Astrocyte of the cerebellum (primary cell): ENCODE measurements around the gene NPC2.

Experiments
- DNase-seq: peaks from one replicate; pipeline ENCODE4 v3.0.0-alpha.2; 2011; ENCODE audit warnings: low read depth
- H3K4me3 ChIP-seq: 2 replicates; pipeline ENCODE4 v1.5.1; 2011; ENCODE audit warnings: mild to moderate bottlenecking, low read depth, low read length, moderate library complexity
- CTCF ChIP-seq: IDR thresholded peaks from 2 replicates; pipeline ENCODE4 v1.5.1; 2012; ENCODE audit warnings: low read length, low read depth, moderate library complexity, mild to moderate bottlenecking; ENCODE audit errors: missing control alignments
- in situ Hi-C: cut with HindIII; loops from 2 replicates; pipeline ENCODE4 v1.10.0; 2017; ENCODE audit warnings: low sequenced_read_pairs

Gene NPC2

GRCh38 chr14:74522740-74523139 is 29.6 kb upstream of the NPC2 start:
- H3K4me3 ChIP-seq: no peak overlapping the region
- no peak for DNase-seq
- in situ Hi-C loops: no loop called here
- no peak for TF ChIP-seq CTCF

- TF ChIP-seq CTCF: no peak
Measured at GRCh38 chr14:74521756-74522155, 28.7 kb upstream of the NPC2 start.

GRCh38 chr14:74519316-74520074 is 26.4 kb upstream of the NPC2 start:
- TF ChIP-seq CTCF: no peak
- no peak overlapping the region for H3K4me3 ChIP-seq
- in situ Hi-C loops: loop anchor here (5.0 kb wide), 1 partner anchor 43 kb away; no protein-coding TSS in a partner anchor
- DNase-seq: no peak

More at GRCh38 chr14:74521756-74522155, 28.7 kb upstream of the NPC2 start:
- no peak for DNase-seq
- in situ Hi-C loops: no loop called here
- H3K4me3 ChIP-seq: no peak overlapping the region

- no peak overlapping the region for H3K4me3 ChIP-seq
- DNase-seq: no peak
- TF ChIP-seq CTCF: no peak
- in situ Hi-C loops: loop anchor here (5.0 kb wide), 1 partner anchor 44 kb away; no protein-coding TSS in a partner anchor
Measured at GRCh38 chr14:74518221-74518620, 25.1 kb upstream of the NPC2 start.

GRCh38 chr14:74517731-74518130 is 24.6 kb upstream of the NPC2 start:
- DNase-seq: no peak
- H3K4me3 ChIP-seq: no peak overlapping the region
- in situ Hi-C loops: loop anchor here (5.0 kb wide), 1 partner anchor 45 kb away; no protein-coding TSS in a partner anchor
- no peak for TF ChIP-seq CTCF

- no peak for TF ChIP-seq CTCF
- no peak for DNase-seq
- in situ Hi-C loops: loop anchor here (5.0 kb wide), 1 partner anchor 46 kb away; no protein-coding TSS in a partner anchor
- no peak overlapping the region for H3K4me3 ChIP-seq
Measured at GRCh38 chr14:74516451-74517160, 23.5 kb upstream of the NPC2 start.
